ENCODE measurements around the gene ALDH18A1.

- TF ChIP-seq CTCF (IDR thresholded peaks at IDR 0.05) (no peak), POLR2A (IDR thresholded peaks at IDR 0.05) (no peak)
Observed at GRCh38 chr10:95606922-95607321, 49.6 kb downstream of the ALDH18A1 start.
